SKM-1 (cell line): Measurements from ENCODE around the gene RSPH10B2.
"Not testable (repeated sequence)": the region's sequence is repeated elsewhere in the genome, so short reads cannot be mapped to it uniquely, and the experiment has no call there.

Source experiments
- DNase-seq: peaks from one replicate; lab custom pipeline; 2025; ENCODE audit not compliant: unreplicated experiment; lab: John Stamatoyannopoulos, UW

RSPH10B2 gene

DNA sequence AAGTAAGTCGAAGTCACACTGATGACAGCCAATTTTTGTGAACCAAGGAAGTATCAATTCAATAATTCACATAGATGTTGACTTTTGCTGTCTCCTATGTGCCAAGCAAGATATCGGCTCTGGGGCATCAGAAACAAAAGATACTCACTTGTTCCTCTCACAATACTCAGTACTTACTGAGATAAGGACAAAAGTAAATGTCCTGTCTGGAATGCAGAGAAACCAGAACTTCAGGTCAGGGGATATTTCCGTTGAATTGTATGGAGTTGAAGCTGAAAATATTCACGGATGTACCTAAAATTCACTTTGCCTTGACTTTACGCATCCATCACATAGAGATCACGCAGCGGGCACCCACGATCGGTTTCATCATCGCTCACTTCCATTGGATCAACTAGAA lies 83.2 kb downstream of the RSPH10B2 start:
- DNase-seq = not testable (repeated sequence)

DNA sequence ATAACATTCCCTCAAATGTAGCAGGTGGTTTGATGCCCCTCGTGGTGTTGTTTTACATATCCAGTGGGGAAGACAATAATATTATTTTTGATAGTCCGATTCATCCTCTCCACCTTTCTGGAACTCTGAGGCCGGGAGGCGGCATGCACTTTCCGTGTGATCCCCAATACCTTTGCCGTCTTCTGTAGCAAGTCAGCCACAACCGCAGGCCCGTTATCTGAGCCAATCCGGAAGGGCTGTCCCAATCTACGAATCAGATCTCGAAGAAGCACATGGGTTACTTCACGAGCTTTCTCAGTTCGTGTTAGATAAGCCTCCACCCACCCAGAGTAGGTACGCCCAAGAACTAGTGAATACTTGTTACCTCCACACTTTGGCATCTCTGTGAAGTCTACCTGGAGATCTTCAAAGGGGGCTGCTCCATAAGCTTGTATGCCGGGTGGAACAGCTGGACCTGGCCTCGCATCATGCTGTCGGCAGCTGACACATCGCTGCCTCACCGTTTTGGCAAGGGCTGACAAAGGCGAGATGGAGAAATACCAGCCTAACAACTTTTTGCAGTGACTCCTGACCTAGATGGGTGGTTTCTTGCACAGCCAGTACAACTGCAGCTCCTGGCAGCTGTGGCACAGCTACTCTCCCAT lies 88.5 kb downstream of the RSPH10B2 start:
- DNase-seq = not testable (repeated sequence)

DNA sequence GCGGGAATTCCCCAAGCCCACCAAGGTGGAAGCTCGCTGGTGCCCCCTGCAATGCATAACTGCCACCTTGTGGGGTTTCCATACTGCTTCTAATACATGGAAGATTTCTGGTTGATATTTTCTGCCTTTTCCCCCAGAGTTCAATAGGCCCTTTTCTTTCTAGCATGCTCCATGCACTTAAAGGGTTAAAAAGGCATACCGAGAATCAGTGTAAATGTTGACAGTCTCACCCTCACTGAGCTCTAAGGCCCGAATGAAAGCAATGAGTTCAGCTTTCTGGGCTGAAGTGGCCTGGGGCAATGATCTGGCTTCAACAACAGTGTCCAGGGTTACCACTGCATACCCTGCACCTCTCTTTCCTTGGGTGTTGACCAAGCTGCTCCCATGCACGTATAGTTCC lies 89.2 kb downstream of the RSPH10B2 start:
- DNase-seq = not testable (repeated sequence)

DNA sequence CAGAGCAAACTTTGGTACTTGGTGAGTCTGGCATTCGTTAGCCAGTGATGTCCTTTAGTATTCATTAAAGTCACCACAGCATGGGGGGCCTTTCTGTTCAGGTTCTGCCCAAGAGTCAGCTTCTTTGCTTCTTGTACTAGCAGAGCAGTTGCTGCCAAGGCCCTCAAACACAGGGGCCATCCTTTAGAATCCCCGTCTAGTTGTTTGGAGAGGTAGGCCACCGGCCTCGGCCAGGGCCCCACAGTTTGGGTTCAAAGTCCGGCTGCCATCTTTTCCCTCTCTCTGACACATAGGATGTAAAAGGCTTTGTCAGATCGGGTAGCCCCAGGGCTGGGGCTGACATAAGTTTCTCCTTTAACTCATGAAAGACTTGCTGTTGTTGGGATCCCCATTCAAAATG lies 89.8 kb downstream of the RSPH10B2 start:
- DNase-seq = not testable (repeated sequence)

DNA sequence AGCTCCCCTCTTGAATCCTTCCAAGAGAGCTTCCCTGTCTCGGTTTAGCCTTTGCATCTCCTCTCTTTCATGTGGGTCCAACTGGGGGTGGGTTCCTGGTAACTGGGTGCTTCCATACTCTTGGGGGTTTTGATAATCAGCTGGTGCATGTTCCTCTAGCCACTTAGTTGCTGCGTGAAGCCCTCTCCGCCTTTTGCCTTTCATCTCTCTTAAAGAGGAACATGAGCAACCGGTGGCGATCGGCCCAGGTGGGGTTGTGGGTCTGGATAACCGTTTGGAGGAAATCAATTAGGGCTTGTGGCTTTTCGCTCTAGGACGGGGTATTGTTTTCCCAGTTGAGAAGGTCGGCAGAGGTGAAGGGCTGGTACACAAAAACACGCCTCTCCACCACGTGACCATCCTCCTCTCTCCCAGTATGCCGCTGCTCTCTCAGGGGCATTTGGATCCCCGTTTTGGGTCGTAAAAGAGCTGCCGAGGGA lies 92.1 kb downstream of the RSPH10B2 start:
- DNase-seq = not testable (repeated sequence)

DNA sequence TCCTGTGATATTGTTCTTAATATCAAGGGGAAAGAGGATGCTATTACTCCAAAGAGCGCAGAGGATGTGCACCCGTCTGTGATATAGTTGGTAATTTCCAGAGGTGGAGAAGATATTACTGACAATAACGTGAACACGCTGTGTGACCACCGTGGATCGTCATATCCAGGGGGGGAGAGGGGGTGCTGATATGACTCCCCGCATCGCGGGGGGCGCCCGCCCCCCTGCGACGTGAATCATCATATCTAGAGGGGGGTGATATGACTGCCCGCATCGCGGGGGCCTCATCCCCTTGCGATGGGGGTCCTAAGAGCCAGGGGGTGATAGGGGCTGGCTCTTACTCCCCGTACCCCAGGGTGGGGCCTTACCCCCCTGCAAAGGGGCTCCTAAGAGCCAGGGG lies 93.8 kb downstream of the RSPH10B2 start:
- not testable (repeated sequence) for DNase-seq
